H1 (cell line): ENCODE data around the gene DDR2. TPM values are rescaled to one million over a fixed set of nuclear protein-coding genes. Genes with fewer than 3 reads are reported as not detected.

Source experiments
- CHD7 ChIP-seq: fragments of 300-600 bp; sonication (generic); IDR thresholded peaks from 2 replicates; pipeline ENCODE4 v1.7.1; 2012; ENCODE audit warnings: low read length, moderate library complexity, mild to moderate bottlenecking, inconsistent platforms; ENCODE audit not compliant: insufficient replicate concordance
- polyA plus RNA-seq, 7 experiments: library from polyadenylated mRNA; depleted of rRNA in 3 of 7; stranded (reverse) in 5 of 7; unstranded in 2 of 7; fragments of >200 nt in 5 of 7; fragments of 200-250 nt in 2 of 7; gene quantifications; 1 replicate in 5 of 7; 2 replicates in 1 of 7; 4 replicates in 1 of 7; pipeline versions ENCODE4 v1.2.1 to v1.2.3, GENCODE V29; 2011 to 2013; ENCODE audit warnings: missing spikeins in 2 of 7, mixed read lengths in 2 of 7
- total RNA-seq: library from RNA; stranded (reverse); fragmentation: NEBNext Ultra II Directional; extraction: Animal tissue kit (Norgen Biotek cat#: 25700); gene quantifications from 2 replicates; pipeline ENCODE4 v1.2.1, GENCODE V29; 2021

The DDR2 gene
- total and polyA plus RNA-seq, 2 of the 8 experiments (the other 6 are each of a cell fraction or from before 2014, with no cell fraction given) = 1.00 to 2.1 TPM

DNA sequence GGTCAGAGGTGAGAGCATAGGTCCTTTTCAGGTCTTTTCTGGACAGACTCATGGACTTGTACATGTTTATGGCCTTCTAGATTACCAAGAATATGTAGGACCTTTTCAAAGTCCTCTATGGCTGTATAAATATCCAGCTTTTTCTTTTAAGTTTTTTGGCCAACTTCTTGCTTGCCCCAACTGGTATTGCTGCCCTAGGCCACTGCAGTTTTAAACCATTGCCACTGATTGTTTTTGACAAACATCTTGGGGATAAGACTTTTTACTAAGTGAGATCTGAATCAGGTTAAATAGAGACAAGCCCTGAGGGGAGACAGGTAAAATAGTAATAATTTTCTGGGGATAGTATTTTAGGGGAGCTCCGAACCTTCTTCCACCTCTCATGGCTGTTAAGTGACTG, 14.8 kb upstream of the DDR2 start (continued):
- no peak for TF ChIP-seq CHD7
